RKO (cell line): Measurements from ENCODE around the gene OR52K2.
"Not testable (repeated sequence)": the region's sequence is repeated elsewhere in the genome, so short reads cannot be mapped to it uniquely, and the experiment has no call there.

Experiments used
- DNase-seq: peaks from one replicate; pipeline ENCODE4 v3.0.0-alpha.2; 2016; ENCODE audit warnings: low spot score

The OR52K2 gene

DNA sequence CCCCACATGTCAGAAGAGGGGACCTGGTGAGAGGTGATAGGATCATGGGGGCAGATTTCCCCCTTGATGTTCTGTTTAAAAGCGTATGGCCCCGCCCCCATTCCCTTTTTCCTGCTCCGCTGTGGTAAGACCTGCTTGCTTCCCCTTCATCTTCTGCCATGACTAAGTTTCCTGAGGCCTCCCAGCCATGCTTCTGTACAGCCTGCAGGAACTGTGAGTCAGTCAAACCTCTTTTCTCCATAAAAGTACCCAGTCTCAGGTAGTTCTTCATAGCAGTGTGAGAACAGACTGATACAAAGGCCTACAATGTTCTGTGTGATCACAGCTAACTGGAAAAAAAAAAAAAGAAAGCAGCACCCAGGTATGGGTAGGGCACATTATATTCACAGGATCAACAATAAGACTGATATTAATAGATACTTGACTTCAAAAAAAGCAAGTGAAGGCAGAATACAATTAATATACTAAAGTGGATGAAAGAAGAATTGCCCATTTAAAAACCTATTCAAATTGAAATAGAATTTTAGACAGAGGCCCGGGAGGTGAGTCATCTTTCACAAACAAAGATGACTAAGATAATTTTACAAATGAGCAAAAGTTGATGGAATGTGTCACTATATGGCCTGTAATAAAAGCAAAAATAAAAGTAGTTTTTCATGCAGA lies 31.6 kb downstream of the OR52K2 start:
- peak; percentile 50 for DNase-seq

DNA sequence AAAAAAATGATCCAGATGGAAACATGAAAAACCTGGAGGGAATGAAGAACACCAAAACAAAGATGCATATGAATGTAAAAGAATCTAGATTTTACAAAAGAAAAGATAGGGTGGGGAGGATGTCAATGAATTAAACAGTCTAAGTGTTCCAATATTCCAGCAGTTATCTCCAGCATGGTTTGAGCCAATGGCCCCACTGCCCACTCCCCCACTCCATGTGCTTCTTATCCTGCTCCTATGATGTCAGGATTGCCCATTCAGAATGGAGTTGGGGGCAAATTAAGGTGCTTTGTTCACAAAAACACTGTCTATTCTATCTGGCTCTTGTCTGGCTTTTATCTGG lies 32.1 kb downstream of the OR52K2 start:
- DNase-seq: no peak

DNA sequence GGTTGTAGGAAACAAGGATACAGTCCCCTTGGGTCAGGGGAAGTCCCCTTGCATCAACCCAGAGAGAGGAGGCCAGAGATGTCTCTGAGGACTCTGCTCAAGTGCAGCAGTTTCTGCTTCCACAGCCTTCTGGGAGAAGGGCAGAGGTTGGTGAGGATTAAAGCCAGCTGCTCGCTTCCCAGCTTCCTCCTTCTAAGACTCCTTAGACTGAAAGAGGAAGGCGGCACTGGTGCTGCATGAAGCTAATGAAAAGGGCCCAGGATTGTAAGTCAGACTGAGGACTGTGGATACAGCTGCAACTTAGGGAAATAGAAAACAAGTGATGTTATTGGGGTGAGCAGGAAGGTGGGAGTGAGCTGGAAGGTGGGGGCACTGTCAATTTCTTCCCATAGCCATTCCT lies 33.4 kb downstream of the OR52K2 start, which contains the start of gene OR52K1:
Gene OR52K1, plus strand, starts transcription at position 202 of the 400 bp plus-strand sequence. CDS start 6,255 bp downstream, outside the sequence.
- no peak for DNase-seq

DNA sequence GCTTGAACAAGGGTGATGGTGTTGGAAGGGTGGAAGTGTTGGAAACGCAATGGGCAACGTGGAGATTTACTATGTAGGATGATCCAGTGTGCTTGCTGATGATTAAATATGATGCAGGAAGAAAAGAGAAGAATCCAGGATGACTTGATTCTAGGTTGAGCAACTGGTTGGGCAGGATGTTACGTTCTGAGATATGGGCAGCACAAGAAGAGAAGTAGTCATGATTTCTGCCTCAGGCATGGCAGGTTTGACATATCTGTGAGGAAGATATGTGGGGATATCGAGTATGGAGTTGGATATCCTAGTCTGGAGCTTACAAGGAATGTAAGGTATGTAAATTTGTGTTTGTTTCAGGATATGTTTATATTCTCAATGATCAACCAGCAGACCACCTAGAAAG lies 35.2 kb downstream of the OR52K2 start:
- DNase-seq: no peak

DNA sequence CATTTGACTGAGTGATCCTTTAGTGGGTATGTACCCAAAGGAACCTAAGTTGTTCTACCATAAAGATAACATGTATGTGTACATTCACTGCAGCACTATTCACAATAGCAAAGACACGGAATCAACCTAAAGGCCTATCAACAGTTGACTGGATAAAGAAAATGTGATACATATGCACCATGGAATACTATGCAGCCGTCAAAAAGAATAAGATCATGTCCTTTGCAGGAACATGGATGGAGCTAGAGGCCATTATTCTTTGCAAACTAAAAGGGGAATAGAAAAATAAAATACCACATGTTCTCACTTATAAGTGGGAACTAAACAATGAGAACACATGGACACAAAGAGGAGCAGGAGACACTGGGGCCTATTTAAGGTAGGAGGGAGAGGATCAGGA lies 42.3 kb downstream of the OR52K2 start:
- DNase-seq: not testable (repeated sequence)

- peak; percentile 30 for DNase-seq
These were observed 42.9 kb downstream of the OR52K2 start for GRCh38 chr11:4491878-4492606.

- no peak for DNase-seq
These were observed 44.4 kb downstream of the OR52K2 start for GRCh38 chr11:4493480-4493818.

DNA sequence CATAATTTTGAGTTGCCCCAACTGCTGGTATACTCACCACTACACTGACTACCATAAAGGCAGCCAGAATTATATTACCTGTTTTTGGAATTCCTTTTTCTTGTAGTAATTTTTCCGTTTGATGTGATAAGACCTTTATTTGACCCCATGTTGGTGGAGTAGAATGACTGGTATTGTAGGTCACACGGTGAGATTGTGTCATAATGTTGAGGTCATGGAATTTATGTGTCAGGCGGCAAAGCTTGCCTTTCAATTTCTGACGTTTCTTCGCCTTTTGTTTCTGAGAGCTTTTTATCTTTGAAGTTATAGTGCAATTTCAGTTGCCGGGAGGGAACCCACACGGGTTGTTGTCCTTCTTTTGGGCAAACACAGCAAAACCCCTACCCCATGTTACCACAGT lies 46.4 kb downstream of the OR52K2 start:
- DNase-seq: no peak

DNA sequence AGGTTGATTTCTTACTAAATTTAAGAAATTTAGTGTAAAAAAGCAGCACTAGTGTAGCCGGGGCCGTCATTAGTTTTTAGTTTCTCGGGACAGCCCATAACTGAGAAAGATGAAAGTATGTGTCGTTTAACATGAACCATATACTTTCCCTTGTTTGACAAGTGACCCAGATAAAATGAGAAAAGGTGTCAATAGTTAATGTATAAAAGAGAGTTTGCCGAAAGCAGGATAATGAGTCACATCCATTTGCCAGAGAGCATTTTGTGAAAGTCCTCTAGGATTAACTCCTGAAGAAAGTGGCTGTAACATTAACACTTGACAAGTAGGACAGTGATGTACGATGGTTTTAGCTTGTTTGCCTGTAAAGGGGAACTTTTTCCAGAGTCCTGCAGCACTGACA lies 46.9 kb downstream of the OR52K2 start:
- no peak for DNase-seq

GRCh38 chr11:4496557-4497248 lies 47.6 kb downstream of the OR52K2 start:
- DNase-seq: no peak
